PC-9 (cell line): ENCODE results near the gene RNU7-1. TPM values are rescaled to one million over a fixed set of nuclear protein-coding genes. Genes with fewer than 3 reads are reported as not detected.

ENCODE experiments used
- BruUV-seq: library from RNA; stranded (reverse); fragments of 400-500 nt; replicated peaks from 2 replicates; lab custom pipeline; 2021; lab: Mats Ljungman, UMichigan
- CTCF ChIA-PET: fragments of 300-600 bp; sonication (Branson Sonifier 250); formaldehyde crosslinking; loops from one replicate; lab custom pipeline; 2022; ENCODE audit warnings: antibody characterized with exemption; lab: Charles Lee
- POLR2A ChIA-PET: fragments of 300-600 bp; sonication (Branson Sonifier 250); formaldehyde crosslinking; loops from one replicate; lab custom pipeline; 2022; ENCODE audit warnings: antibody characterized with exemption; ENCODE audit not compliant: unreplicated experiment; lab: Charles Lee
- DNase-seq, 2 experiments: peaks; one replicate each; pipeline versions ENCODE4 v3.0.0 to v3.0.0-alpha.2; 2015 to 2022; ENCODE audit warnings: mixed read lengths in 1 of 2
- H2AFZ ChIP-seq: fragments of 200-600 bp; sonication (generic); 2 replicates; pipeline ENCODE4 v1.8.1; 2017; ENCODE audit warnings: antibody characterized with exemption
- H3F3A ChIP-seq: fragments of 200-600 bp; sonication (generic); 2 replicates; pipeline ENCODE4 v1.8.1; 2017; ENCODE audit warnings: antibody characterized with exemption, mild to moderate bottlenecking, low read depth; ENCODE audit not compliant: insufficient read depth
- H3K27ac ChIP-seq: fragments of 200-600 bp; sonication (generic); 2 replicates; pipeline ENCODE4 v1.6.1; 2016; ENCODE audit warnings: mixed run types
- H3K27me3 ChIP-seq: fragments of 200-600 bp; sonication (generic); 2 replicates; pipeline ENCODE4 v1.6.1; 2016; ENCODE audit warnings: low read depth, mixed run types; ENCODE audit not compliant: insufficient read depth
- H3K36me3 ChIP-seq: fragments of 200-600 bp; sonication (generic); 2 replicates; pipeline ENCODE4 v1.6.1; 2016; ENCODE audit warnings: low read depth, mixed run types
- H3K4me1 ChIP-seq: fragments of 200-600 bp; sonication (generic); replicated peaks from 2 replicates; pipeline ENCODE4 v1.6.1; 2016; ENCODE audit warnings: mixed run types; ENCODE audit not compliant: insufficient read depth
- H3K4me2 ChIP-seq: fragments of 200-600 bp; sonication (generic); 2 replicates; pipeline ENCODE4 v1.6.1; 2017; ENCODE audit warnings: mixed run types
- H3K4me3 ChIP-seq: fragments of 200-600 bp; sonication (generic); 2 replicates; pipeline ENCODE4 v1.6.1; 2016; ENCODE audit warnings: mixed run types
- H3K79me2 ChIP-seq: fragments of 200-600 bp; sonication (generic); 2 replicates; pipeline ENCODE4 v1.6.1; 2017; ENCODE audit warnings: low read depth, mixed run types
- H3K9me2 ChIP-seq: fragments of 200-600 bp; sonication (generic); 2 replicates; pipeline ENCODE4 v1.8.1; 2017; ENCODE audit warnings: mild to moderate bottlenecking; ENCODE audit not compliant: insufficient read depth
- H3K9me3 ChIP-seq: fragments of 200-600 bp; sonication (generic); 2 replicates; pipeline ENCODE4 v1.8.1; 2016; ENCODE audit warnings: low read depth; ENCODE audit not compliant: insufficient read depth
- H4K20me1 ChIP-seq: fragments of 200-600 bp; sonication (generic); 2 replicates; pipeline ENCODE4 v1.8.1; 2017; ENCODE audit not compliant: insufficient read depth
- EZH2 ChIP-seq: fragments of 200-600 bp; sonication (generic); IDR thresholded peaks from 2 replicates; pipeline ENCODE4 v1.8.0; 2017; ENCODE audit warnings: antibody characterized with exemption, low read depth
- intact Hi-C: fragments of 100-400 bp; cut with micrococcal nuclease; formaldehyde crosslinking; loops from one replicate; pipeline ENCODE4 v1.10.0; 2022; ENCODE audit not compliant: unreplicated experiment
- total RNA-seq: library from RNA; stranded (reverse); gene quantifications from 2 replicates; pipeline ENCODE4 v1.2.3, GENCODE V29; 2021
- TF ChIP-seq, protein P1 (sequence below): fragments of 200-600 bp; sonication (generic); conservative IDR thresholded peaks from 2 replicates; pipeline ENCODE4 v1.6.1; 2017; ENCODE audit warnings: mixed run types, antibody characterized with exemption, mild to moderate bottlenecking, moderate library complexity

Gene RNU7-1
- total RNA-seq, 1 experiment from 2014 or later, result not detected

DNA sequence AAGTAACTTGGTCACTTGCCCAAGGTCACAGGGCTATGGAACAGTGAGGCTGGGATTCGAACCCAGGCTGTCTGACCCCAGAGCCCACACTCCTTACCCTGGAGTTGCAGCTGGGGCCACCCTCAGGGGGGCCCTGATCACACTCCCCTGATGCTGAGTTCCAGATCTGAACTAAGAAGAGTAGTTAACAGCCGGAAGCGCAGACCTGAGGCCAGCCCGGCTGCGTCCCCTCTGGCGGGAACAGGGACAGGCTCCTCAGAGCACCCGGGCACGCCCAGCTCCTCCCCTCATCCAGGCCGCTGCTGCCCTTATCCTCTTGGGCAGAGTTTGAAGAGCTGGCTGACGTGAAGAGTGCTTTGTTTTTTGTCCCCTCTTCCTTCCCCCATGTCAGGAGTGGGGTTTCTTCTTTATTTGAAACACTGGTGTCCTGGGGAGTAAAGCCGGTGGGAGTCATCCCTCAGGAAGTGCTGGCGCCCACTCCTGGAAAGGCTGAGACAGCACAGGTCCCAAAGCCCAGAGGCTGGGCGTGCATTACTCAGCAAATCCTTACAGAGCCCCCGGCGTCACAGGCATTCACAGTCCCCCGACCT, 18.2 kb downstream of the RNU7-1 start:
- peak in 1 of 2 experiments; percentile 80 for DNase-seq
- H3F3A ChIP-seq, result peaks cover 59% of the 10 kb centered on the region
- H3K79me2 ChIP-seq, result peaks cover 38% of the 10 kb centered on the region
- no peaks in the 10 kb centered on the region for H3K9me3 ChIP-seq
- H2AFZ ChIP-seq, result peak overlapping the region; percentile 74
- H3K36me3 ChIP-seq, result peaks cover 24% of the 10 kb centered on the region; the same call in 1 of the 2 replicates
- peak overlapping the region; percentile 98 for H3K4me3 ChIP-seq
- H3K9me2 ChIP-seq, result no peaks in the 10 kb centered on the region
- H3K27me3 ChIP-seq, result no peaks in the 10 kb centered on the region
- peaks cover 22% of the 10 kb centered on the region for H4K20me1 ChIP-seq
- H3K4me2 ChIP-seq, result peak overlapping the region; percentile 97
- TF ChIP-seq EZH2, result no peak
- TF ChIP-seq, protein P1, sequence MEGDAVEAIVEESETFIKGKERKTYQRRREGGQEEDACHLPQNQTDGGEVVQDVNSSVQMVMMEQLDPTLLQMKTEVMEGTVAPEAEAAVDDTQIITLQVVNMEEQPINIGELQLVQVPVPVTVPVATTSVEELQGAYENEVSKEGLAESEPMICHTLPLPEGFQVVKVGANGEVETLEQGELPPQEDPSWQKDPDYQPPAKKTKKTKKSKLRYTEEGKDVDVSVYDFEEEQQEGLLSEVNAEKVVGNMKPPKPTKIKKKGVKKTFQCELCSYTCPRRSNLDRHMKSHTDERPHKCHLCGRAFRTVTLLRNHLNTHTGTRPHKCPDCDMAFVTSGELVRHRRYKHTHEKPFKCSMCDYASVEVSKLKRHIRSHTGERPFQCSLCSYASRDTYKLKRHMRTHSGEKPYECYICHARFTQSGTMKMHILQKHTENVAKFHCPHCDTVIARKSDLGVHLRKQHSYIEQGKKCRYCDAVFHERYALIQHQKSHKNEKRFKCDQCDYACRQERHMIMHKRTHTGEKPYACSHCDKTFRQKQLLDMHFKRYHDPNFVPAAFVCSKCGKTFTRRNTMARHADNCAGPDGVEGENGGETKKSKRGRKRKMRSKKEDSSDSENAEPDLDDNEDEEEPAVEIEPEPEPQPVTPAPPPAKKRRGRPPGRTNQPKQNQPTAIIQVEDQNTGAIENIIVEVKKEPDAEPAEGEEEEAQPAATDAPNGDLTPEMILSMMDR, result peak; percentile 75
- intact Hi-C loops, result loop anchor here (1.0 to 10.0 kb wide), 5 partner anchors 15 to 347 kb away; partner anchors contain the start of genes CDCA3, PEX5, USP5 and ZNF384
- BruUV-seq, result TSS peak; percentile 61
- H3K27ac ChIP-seq, result peak overlapping the region; percentile 93
- ChIA-PET POLR2A (interaction anchor here (0.5 to 3.0 kb wide), 11 partner anchors 17 to 1281 kb away, joined by 3 to 54 read pairs (median 4); partner anchors contain the start of genes C12orf57, RNU7-1 and SPSB2), CTCF (interaction anchor here (0.5 to 3.2 kb wide), 8 partner anchors 14 to 146 kb away, joined by 3 to 47 read pairs (median 4); partner anchors contain the start of genes C12orf57, LPCAT3, RNU7-1 and SPSB2)
- peaks cover 45% of the 10 kb centered on the region for H3K4me1 ChIP-seq

DNA sequence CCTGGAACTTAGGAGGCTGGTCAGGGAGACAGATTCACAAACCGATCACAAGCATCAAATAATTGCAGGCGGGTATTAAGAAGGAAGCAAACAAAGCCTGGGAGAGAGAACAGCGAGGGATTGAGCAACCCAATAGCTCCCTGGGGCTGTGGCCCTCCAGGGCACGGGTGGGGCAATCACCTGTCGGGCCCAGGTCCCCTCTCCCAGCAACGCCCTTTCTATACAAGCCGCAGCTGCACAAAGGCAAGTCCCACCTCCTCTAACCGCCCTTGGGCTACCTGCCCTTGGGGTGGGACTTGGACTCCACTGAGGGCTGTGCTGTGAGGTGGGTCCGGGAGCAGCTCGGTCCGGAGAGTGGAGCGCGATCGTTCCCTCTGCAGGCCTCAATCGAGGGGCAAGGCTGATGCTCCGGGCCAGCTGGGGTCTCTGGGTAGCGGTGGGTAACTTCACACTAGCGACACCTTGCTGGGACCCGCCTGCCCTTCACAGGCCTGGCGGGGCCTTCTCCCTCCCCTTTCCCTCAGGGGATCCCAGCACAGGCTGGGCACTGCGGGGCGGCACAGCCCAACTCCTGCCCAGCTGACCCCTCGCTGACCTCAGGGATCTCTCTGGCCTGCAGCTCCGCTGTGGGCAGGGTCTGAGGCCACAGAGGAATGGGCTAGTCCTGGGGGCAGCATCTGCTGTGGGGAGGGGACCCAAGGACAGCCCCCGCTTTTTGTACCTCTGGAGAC, 18.8 kb downstream of the RNU7-1 start:
- Histone ChIP-seq H4K20me1 (peaks cover 22% of the 10 kb centered on the region), H3K9me3 (no peaks in the 10 kb centered on the region), H3K4me3 (peak overlapping the region; percentile 98), H3F3A (peaks cover 66% of the 10 kb centered on the region), H3K4me1 (peaks cover 45% of the 10 kb centered on the region), H3K4me2 (peak overlapping the region; percentile 97), H3K9me2 (no peaks in the 10 kb centered on the region), H3K27ac (peak overlapping the region; percentile 93), H2AFZ (peak overlapping the region; percentile 74), H3K79me2 (peaks cover 45% of the 10 kb centered on the region), H3K36me3 (peaks cover 24% of the 10 kb centered on the region; the same call in 1 of the 2 replicates), H3K27me3 (no peaks in the 10 kb centered on the region)
- no TSS peak for BruUV-seq
- intact Hi-C loops, result loop anchor here (1.0 to 10.0 kb wide), 5 partner anchors 16 to 348 kb away; partner anchors contain the start of genes CDCA3, USP5 and ZNF384
- TF ChIP-seq EZH2, result no peak
- TF ChIP-seq, protein P1, result no peak
- ChIA-PET CTCF (interaction anchor here (0.5 to 3.2 kb wide), 6 partner anchors 17 to 146 kb away, joined by 3 to 47 read pairs (median 8); partner anchors contain the start of genes C12orf57, RNU7-1 and SPSB2), POLR2A (interaction anchor here (0.5 to 3.0 kb wide), 11 partner anchors 18 to 1281 kb away, joined by 3 to 54 read pairs (median 5); partner anchors contain the start of genes C12orf57, RNU7-1 and SPSB2)
- DNase-seq, result peak; percentile 92 to 94
